GM23338 (cell line): Measurements from ENCODE around the gene GINM1. TPM values are rescaled to one million over a fixed set of nuclear protein-coding genes. Genes with fewer than 3 reads are reported as not detected.

Experiments used
- ATAC-seq: fragments of 200-7000 bp; cut with Tn5 transposase; 3 replicates; pipeline ENCODE4 v1.9.1; 2020
- DNase-seq: peaks from one replicate; pipeline ENCODE4 v3.0.0-alpha.2; 2015; ENCODE audit warnings: low spot score
- H2AFZ ChIP-seq: fragments of 200-600 bp; sonication (generic); 2 replicates; pipeline ENCODE4 v1.8.0; 2016; ENCODE audit warnings: antibody characterized with exemption, mild to moderate bottlenecking, moderate library complexity
- H3F3A ChIP-seq: fragments of 200-600 bp; sonication (generic); replicated peaks from 2 replicates; pipeline ENCODE4 v1.8.0; 2017; ENCODE audit warnings: antibody characterized with exemption, mixed run types, low read depth
- H3K27ac ChIP-seq: fragments of 200-600 bp; sonication (generic); 2 replicates; pipeline ENCODE4 v1.6.1; 2016; ENCODE audit warnings: low read depth
- H3K27me3 ChIP-seq: fragments of 200-600 bp; sonication (generic); 2 replicates; pipeline ENCODE4 v1.8.0; 2016; ENCODE audit warnings: mild to moderate bottlenecking, mixed run types, moderate library complexity; ENCODE audit not compliant: insufficient read depth
- H3K36me3 ChIP-seq: fragments of 200-600 bp; sonication (generic); 2 replicates; pipeline ENCODE4 v1.8.0; 2016; ENCODE audit warnings: mild to moderate bottlenecking; ENCODE audit not compliant: insufficient read depth
- H3K4me1 ChIP-seq: fragments of 200-600 bp; sonication (generic); 2 replicates; pipeline ENCODE4 v1.8.0; 2016; ENCODE audit warnings: mild to moderate bottlenecking, moderate library complexity; ENCODE audit not compliant: insufficient read depth
- H3K4me2 ChIP-seq: fragments of 200-600 bp; sonication (generic); 2 replicates; pipeline ENCODE4 v1.7.1; 2017; ENCODE audit warnings: mixed run types
- H3K4me3 ChIP-seq: fragments of 200-600 bp; sonication (generic); 2 replicates; pipeline ENCODE4 v1.6.1; 2016; ENCODE audit warnings: mixed run types
- H3K79me2 ChIP-seq: fragments of 200-600 bp; sonication (generic); replicated peaks from 2 replicates; pipeline ENCODE4 v1.8.0; 2017; ENCODE audit warnings: mild to moderate bottlenecking; ENCODE audit not compliant: insufficient read depth
- H3K9me2 ChIP-seq: fragments of 200-600 bp; sonication (generic); 2 replicates; pipeline ENCODE4 v1.8.0; 2017; ENCODE audit not compliant: insufficient read depth
- H4K20me1 ChIP-seq: fragments of 200-600 bp; sonication (generic); replicated peaks from 2 replicates; pipeline ENCODE4 v1.8.0; 2017; ENCODE audit warnings: mild to moderate bottlenecking; ENCODE audit not compliant: insufficient read depth
- H3K27ac Mint-ChIP-seq: 2 replicates; pipeline ENCODE4 v1.8.0; 2020; ENCODE audit warnings: inconsistent platforms, mild to moderate bottlenecking, moderate library complexity, mixed read lengths
- H3K27me3 Mint-ChIP-seq: 3 replicates; pipeline ENCODE4 v1.8.0; 2022; ENCODE audit warnings: low read depth, mild to moderate bottlenecking, moderate library complexity, mixed read lengths, inconsistent platforms; ENCODE audit not compliant: insufficient read depth, poor library complexity
- H3K36me3 Mint-ChIP-seq: 3 replicates; pipeline ENCODE4 v1.8.0; 2021; ENCODE audit warnings: low read depth, mild to moderate bottlenecking, inconsistent platforms, moderate library complexity, mixed read lengths
- H3K4me1 Mint-ChIP-seq: 3 replicates; pipeline ENCODE4 v1.8.0; 2020; ENCODE audit warnings: mild to moderate bottlenecking, inconsistent platforms, mixed read lengths
- H3K4me3 Mint-ChIP-seq: 3 replicates; pipeline ENCODE4 v1.8.0; 2021; ENCODE audit warnings: moderate library complexity, mild to moderate bottlenecking, inconsistent platforms, mixed read lengths
- H3K9me3 Mint-ChIP-seq: 3 replicates; pipeline ENCODE4 v1.8.0; 2020; ENCODE audit warnings: moderate library complexity, mild to moderate bottlenecking, inconsistent platforms, mixed read lengths
- CREB1 ChIP-seq: fragments of 250-450 bp; sonication (Bioruptor Pico); IDR thresholded peaks from 2 replicates; pipeline ENCODE4 v1.5.0; 2020; ENCODE audit warnings: low read depth, mild to moderate bottlenecking, moderate library complexity
- CTCF ChIP-seq, 2 experiments: fragments of 200-600 bp in 1 of 2; sonication (generic) in 1 of 2; conservative IDR thresholded peaks; 2 replicates each; pipeline versions ENCODE4 v1.5.1 to v1.6.1; 2016 to 2017; ENCODE audit warnings: antibody characterized with exemption in 2 of 2, low read depth in 2 of 2, mild to moderate bottlenecking in 2 of 2, moderate library complexity in 1 of 2
- ETS1 ChIP-seq: IDR thresholded peaks from 2 replicates; pipeline ENCODE4 v1.6.1; 2016; ENCODE audit warnings: antibody characterized with exemption
- EZH2 ChIP-seq: fragments of 200-600 bp; sonication (generic); IDR thresholded peaks from one replicate; pipeline ENCODE4 v1.8.0; 2017; ENCODE audit warnings: antibody characterized with exemption, mild to moderate bottlenecking, low read depth; ENCODE audit not compliant: unreplicated experiment
- EZH2phosphoT487 ChIP-seq: fragments of 200-600 bp; sonication (generic); IDR thresholded peaks from one replicate; pipeline ENCODE4 v1.8.1; 2018; ENCODE audit warnings: antibody characterized with exemption; ENCODE audit not compliant: unreplicated experiment
- JUNB ChIP-seq: IDR thresholded peaks from one replicate; pipeline ENCODE4 v1.6.1; 2016; ENCODE audit warnings: antibody characterized with exemption; ENCODE audit not compliant: unreplicated experiment
- NANOG ChIP-seq: IDR thresholded peaks from 2 replicates; pipeline ENCODE4 v1.6.1; 2016; ENCODE audit warnings: antibody characterized with exemption, borderline replicate concordance
- POLR2AphosphoS5 ChIP-seq: IDR thresholded peaks from 2 replicates; pipeline ENCODE4 v1.6.1; 2016; ENCODE audit warnings: antibody characterized with exemption, low read depth
- REST ChIP-seq: IDR thresholded peaks from one replicate; pipeline ENCODE4 v1.6.1; 2018; ENCODE audit warnings: antibody characterized with exemption; ENCODE audit not compliant: unreplicated experiment
- STAT1 ChIP-seq: IDR thresholded peaks from one replicate; pipeline ENCODE4 v1.6.1; 2016; ENCODE audit warnings: antibody characterized with exemption; ENCODE audit not compliant: unreplicated experiment
- ZNF114 ChIP-seq: fragments of 250-450 bp; sonication (Bioruptor Pico); IDR thresholded peaks from 2 replicates; pipeline ENCODE4 v1.5.0; 2020; ENCODE audit warnings: mild to moderate bottlenecking, moderate library complexity
- ZNF331 ChIP-seq: fragments of 250-450 bp; sonication (Bioruptor Pico); IDR thresholded peaks from 2 replicates; pipeline ENCODE4 v1.5.0; 2020; ENCODE audit warnings: low read depth, mild to moderate bottlenecking, moderate library complexity
- ZNF462 ChIP-seq: fragments of 250-450 bp; sonication (Bioruptor Pico); IDR thresholded peaks from 2 replicates; pipeline ENCODE4 v1.5.0; 2020; ENCODE audit warnings: mild to moderate bottlenecking, moderate library complexity
- polyA plus RNA-seq: library from polyadenylated mRNA; unstranded; fragments of >200 nt; fragmentation: Nextera tagmentation; extraction: Ambion mirVana; gene quantifications from 2 replicates; pipeline ENCODE4 v1.2.1, GENCODE V29; 2016
- total RNA-seq: library from RNA; depleted of rRNA; stranded (reverse); fragments of >200 nt; shearing (Covaris generic); gene quantifications from 2 replicates; pipeline ENCODE4 v1.2.3, GENCODE V29; 2014

GINM1 gene
- total and polyA plus RNA-seq, 2 experiments from 2014 or later, result 19.2 to 24.1 TPM

- no peaks in the 10 kb centered on the region for H3K4me1 Mint-ChIP-seq
- Histone ChIP-seq H3K4me1 (no peaks in the 10 kb centered on the region), H3K27ac (no peak overlapping the region), H3F3A (no peaks in the 10 kb centered on the region), H2AFZ (no peak overlapping the region), H4K20me1 (peaks cover 9% of the 10 kb centered on the region; the same call in 1 of the 2 replicates), H3K27me3 (no peaks in the 10 kb centered on the region), H3K4me3 (no peak overlapping the region), H3K4me2 (no peak overlapping the region), H3K9me2 (no peaks in the 10 kb centered on the region), H3K79me2 (peaks cover 7% of the 10 kb centered on the region), H3K36me3 (no peaks in the 10 kb centered on the region)
- no peak overlapping the region for H3K4me3 Mint-ChIP-seq
- H3K27me3 Mint-ChIP-seq, result no peaks in the 10 kb centered on the region
- peak; percentile 41 for DNase-seq
- H3K36me3 Mint-ChIP-seq, result peaks cover 2% of the 10 kb centered on the region; the same call in 1 of the 3 replicates
- TF ChIP-seq EZH2, result no peak
- TF ChIP-seq REST, result no peak
- TF ChIP-seq ZNF114 (CRISPR knock-in tag), result no peak
- no peak for TF ChIP-seq CREB1 (CRISPR knock-in tag)
- no peak for TF ChIP-seq EZH2phosphoT487
- TF ChIP-seq ETS1, result no peak
- no peak for TF ChIP-seq JUNB
- no peak for TF ChIP-seq ZNF331 (CRISPR knock-in tag)
- TF ChIP-seq ZNF462 (CRISPR knock-in tag), result no peak
- TF ChIP-seq NANOG, result no peak
- no peak for TF ChIP-seq STAT1
- TF ChIP-seq CTCF (conservative IDR thresholded peaks at IDR 0.05; ENCODE audit: low read depth in 2 of 2), result no peak
- no peak for TF ChIP-seq POLR2AphosphoS5
- no peaks in the 10 kb centered on the region for H3K9me3 Mint-ChIP-seq
- no peak overlapping the region for H3K27ac Mint-ChIP-seq
- ATAC-seq, result no peak
These were observed 69.9 kb downstream of the GINM1 start for GRCh38 chr6:149636124-149636523.
